OCI-LY7 (cell line): Measurements from ENCODE around the gene DUSP9. TPM values are rescaled to one million over a fixed set of nuclear protein-coding genes. Genes with fewer than 3 reads are reported as not detected.

Experiments
- BruUV-seq: library from RNA; stranded (reverse); fragments of 400-500 nt; replicated peaks from 2 replicates; lab custom pipeline; 2021; lab: Mats Ljungman, UMichigan
- CTCF ChIA-PET: fragments of 300-600 bp; sonication (Branson Sonifier 250); formaldehyde crosslinking; loops from one replicate; lab custom pipeline; 2022; ENCODE audit warnings: antibody characterized with exemption; ENCODE audit not compliant: unreplicated experiment; lab: Charles Lee
- POLR2A ChIA-PET: fragments of 300-600 bp; sonication (Branson Sonifier 250); formaldehyde crosslinking; loops from one replicate; lab custom pipeline; 2022; ENCODE audit warnings: antibody characterized with exemption; lab: Charles Lee
- DNase-seq: peaks from one replicate; pipeline ENCODE4 v3.0.0-alpha.2; 2015; ENCODE audit warnings: low spot score
- H2AFZ ChIP-seq: fragments of 200-600 bp; sonication (generic), shearing (Covaris generic); 2 replicates; pipeline ENCODE4 v1.6.1; 2014; ENCODE audit warnings: mild to moderate bottlenecking, antibody characterized with exemption, low read length, moderate library complexity
- H3K27ac ChIP-seq: fragments of 200-600 bp; sonication (generic); 2 replicates; pipeline ENCODE4 v1.5.1; 2014; ENCODE audit warnings: mixed run types, low read depth, mild to moderate bottlenecking, moderate library complexity, low read length, inconsistent platforms; ENCODE audit not compliant: poor library complexity, severe bottlenecking
- H3K36me3 ChIP-seq: fragments of 200-600 bp; sonication (generic); 2 replicates; pipeline ENCODE4 v1.6.1; 2014; ENCODE audit warnings: mild to moderate bottlenecking, antibody characterized with exemption, low read length, moderate library complexity, mixed read lengths; ENCODE audit not compliant: insufficient read depth
- H3K4me1 ChIP-seq: fragments of 200-600 bp; sonication (generic); 2 replicates; pipeline ENCODE4 v1.5.1; 2014; ENCODE audit warnings: mild to moderate bottlenecking, low read length; ENCODE audit not compliant: insufficient read depth, poor library complexity, severe bottlenecking
- H3K4me2 ChIP-seq: fragments of 200-600 bp; sonication (generic); 2 replicates; pipeline ENCODE4 v1.6.1; 2014; ENCODE audit warnings: mild to moderate bottlenecking, low read length
- H3K4me3 ChIP-seq: fragments of 200-600 bp; sonication (generic); 2 replicates; pipeline ENCODE4 v1.5.1; 2014; ENCODE audit warnings: mild to moderate bottlenecking, low read depth, low read length; ENCODE audit not compliant: poor library complexity, severe bottlenecking
- H3K79me2 ChIP-seq: fragments of 200-600 bp; sonication (generic); 2 replicates; pipeline ENCODE4 v1.6.1; 2016; ENCODE audit warnings: low read depth, mild to moderate bottlenecking, low read length, moderate library complexity, mixed read lengths; ENCODE audit not compliant: insufficient read depth
- H3K9me2 ChIP-seq: fragments of 200-600 bp; sonication (generic); 2 replicates; pipeline ENCODE4 v1.6.1; 2016; ENCODE audit warnings: mild to moderate bottlenecking, low read length, mixed read lengths; ENCODE audit not compliant: insufficient read depth
- H3K9me3 ChIP-seq: fragments of 200-600 bp; sonication (generic); 2 replicates; pipeline ENCODE4 v1.6.1; 2014; ENCODE audit warnings: mild to moderate bottlenecking, mixed run types, low read length, mixed read lengths
- H4K20me1 ChIP-seq: fragments of 200-600 bp; sonication (generic); 2 replicates; pipeline ENCODE4 v1.6.1; 2014; ENCODE audit warnings: mild to moderate bottlenecking, antibody characterized with exemption, low read length, moderate library complexity, mixed read lengths; ENCODE audit not compliant: insufficient read depth
- CTCF ChIP-seq: fragments of 200-600 bp; sonication (generic); conservative IDR thresholded peaks from 2 replicates; pipeline ENCODE4 v1.5.1; 2014; ENCODE audit warnings: mild to moderate bottlenecking, antibody characterized with exemption, low read length, moderate library complexity, mixed read lengths
- EZH2phosphoT487 ChIP-seq: fragments of 200-600 bp; sonication (generic); IDR thresholded peaks from 2 replicates; pipeline ENCODE4 v1.6.1; 2018; ENCODE audit warnings: low read depth, borderline replicate concordance, mild to moderate bottlenecking, mixed run types, antibody characterized with exemption, low read length, moderate library complexity, mixed read lengths
- intact Hi-C: fragments of 100-400 bp; cut with micrococcal nuclease; formaldehyde crosslinking; loops from one replicate; pipeline ENCODE4 v1.10.0; 2022; ENCODE audit not compliant: unreplicated experiment
- total RNA-seq, 2 experiments: library from RNA; depleted of rRNA in 1 of 2; stranded (reverse); fragments of >200 nt in 1 of 2; shearing (Covaris generic) in 1 of 2; gene quantifications; 2 replicates each; pipeline ENCODE4 v1.2.3, GENCODE V29; 2014 to 2022

The DUSP9 gene
- total RNA-seq, 2 experiments from 2014 or later, result not detected

- POLR2A ChIA-PET, result no interaction called here
- H3K9me3 ChIP-seq, result no peaks in the 10 kb centered on the region
- no peaks in the 10 kb centered on the region for H3K79me2 ChIP-seq
- no peaks in the 10 kb centered on the region for H4K20me1 ChIP-seq
- TF ChIP-seq CTCF, result no peak
- no peak for TF ChIP-seq EZH2phosphoT487
- no peak overlapping the region for H3K4me2 ChIP-seq
- BruUV-seq, result no TSS peak
- no peaks in the 10 kb centered on the region for H3K4me1 ChIP-seq
- no peaks in the 10 kb centered on the region for H3K9me2 ChIP-seq
- no peak overlapping the region for H3K4me3 ChIP-seq
- H3K27ac ChIP-seq, result no peak overlapping the region
- no peak overlapping the region for H2AFZ ChIP-seq
- H3K36me3 ChIP-seq, result no peaks in the 10 kb centered on the region
- DNase-seq, result no peak
- intact Hi-C loops, result no loop called here
- CTCF ChIA-PET, result no interaction called here
These were observed 11.6 kb upstream of the DUSP9 start for GRCh38 chrX:153635388-153635787.

DNA sequence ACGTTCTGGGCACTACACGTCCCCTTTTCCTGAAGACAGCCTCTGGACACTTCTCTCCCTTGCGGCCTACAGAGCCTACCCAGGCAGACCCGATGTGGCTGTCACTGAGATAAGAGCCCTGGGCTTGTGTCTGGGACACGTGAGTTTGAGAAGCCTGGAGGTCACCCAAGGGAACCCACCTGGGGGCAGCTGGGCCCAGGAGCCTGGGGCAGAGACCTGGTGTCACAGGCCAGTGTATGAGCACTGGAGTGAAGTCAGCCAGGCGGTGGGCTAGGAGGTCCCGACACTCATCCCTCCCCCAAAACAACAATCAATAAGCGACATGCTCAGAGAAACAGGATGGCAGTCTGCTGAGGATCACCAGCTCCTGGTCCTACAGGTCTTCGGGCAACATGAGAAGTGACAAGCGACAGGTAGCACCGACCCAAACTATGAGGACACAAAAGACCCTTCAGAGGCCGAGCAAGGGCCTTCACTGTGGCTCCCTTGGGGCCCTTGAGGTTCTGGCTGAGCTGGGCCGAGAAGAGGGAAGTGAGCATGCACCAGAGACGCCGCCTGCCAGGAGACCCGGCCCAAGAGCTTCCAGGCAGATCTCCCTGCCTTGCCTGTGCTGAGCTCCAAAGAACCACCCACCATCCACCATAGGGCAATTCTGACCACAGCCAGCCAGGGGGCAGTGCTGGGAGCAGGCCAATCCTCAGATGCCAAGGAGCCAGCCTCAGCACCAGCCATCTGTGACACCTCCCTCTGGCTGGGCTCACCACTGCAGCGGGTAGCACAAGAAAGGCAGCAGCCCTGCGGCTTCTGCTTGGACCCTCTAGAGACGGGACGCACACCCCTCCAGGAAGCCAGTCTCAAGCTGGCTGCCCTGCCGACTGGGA is 11.0 kb upstream of the DUSP9 start:
- H3K9me2 ChIP-seq, result no peaks in the 10 kb centered on the region
- no peak for TF ChIP-seq EZH2phosphoT487
- peak; percentile 67 for TF ChIP-seq CTCF
- BruUV-seq, result no TSS peak
- DNase-seq, result peak; percentile 40
- intact Hi-C loops, result no loop called here
- no peak overlapping the region for H3K4me3 ChIP-seq
- H3K4me2 ChIP-seq, result no peak overlapping the region
- no peaks in the 10 kb centered on the region for H3K79me2 ChIP-seq
- H3K27ac ChIP-seq, result no peak overlapping the region
- no peaks in the 10 kb centered on the region for H3K36me3 ChIP-seq
- CTCF ChIA-PET, result no interaction called here
- no peaks in the 10 kb centered on the region for H3K9me3 ChIP-seq
- H3K4me1 ChIP-seq, result no peaks in the 10 kb centered on the region
- POLR2A ChIA-PET, result no interaction called here
- no peak overlapping the region for H2AFZ ChIP-seq
- no peaks in the 10 kb centered on the region for H4K20me1 ChIP-seq

- Histone ChIP-seq H3K36me3 (no peaks in the 10 kb centered on the region), H3K4me3 (no peak overlapping the region), H3K4me1 (no peaks in the 10 kb centered on the region), H2AFZ (no peak overlapping the region), H3K9me2 (no peaks in the 10 kb centered on the region), H4K20me1 (no peaks in the 10 kb centered on the region), H3K9me3 (no peaks in the 10 kb centered on the region), H3K79me2 (no peaks in the 10 kb centered on the region), H3K4me2 (no peak overlapping the region), H3K27ac (no peak overlapping the region)
- ChIA-PET CTCF (interaction anchor here (0.6 kb wide), 1 partner anchor 12 kb away, joined by 3 read pairs; no protein-coding TSS in a partner anchor), POLR2A (no interaction called here)
- no TSS peak for BruUV-seq
- intact Hi-C loops, result no loop called here
- DNase-seq, result no peak
- TF ChIP-seq CTCF (no peak), EZH2phosphoT487 (no peak)
These were observed 10.3 kb upstream of the DUSP9 start for GRCh38 chrX:153636716-153637115.
